H9 (cell line): Measurements from ENCODE around the gene GNA12. TPM values are rescaled to one million over a fixed set of nuclear protein-coding genes. Genes with fewer than 3 reads are reported as not detected.

Experiments
- DNase-seq: peaks from one replicate; pipeline ENCODE4 v3.0.0-alpha.2; 2017
- H2AFZ ChIP-seq: one replicate; pipeline ENCODE4 v1.6.1; 2013; ENCODE audit warnings: mild to moderate bottlenecking, low read length, control low read depth, moderate library complexity
- H2AK5ac ChIP-seq: 2 replicates; pipeline ENCODE4 v1.6.1; 2013; ENCODE audit warnings: low read length, control low read depth, mixed read lengths; ENCODE audit not compliant: insufficient read length
- H2BK120ac ChIP-seq: one replicate; pipeline ENCODE4 v1.6.1; 2013; ENCODE audit warnings: low read depth, mild to moderate bottlenecking, low read length, control low read depth, inconsistent platforms; ENCODE audit not compliant: poor library complexity, severe bottlenecking
- H2BK12ac ChIP-seq: 2 replicates; pipeline ENCODE4 v1.6.1; 2013; ENCODE audit warnings: low read length, control low read depth, mixed read lengths, low read depth; ENCODE audit not compliant: insufficient read length
- H2BK15ac ChIP-seq: 2 replicates; pipeline ENCODE4 v1.6.1; 2013; ENCODE audit warnings: low read depth, low read length, control low read depth
- H2BK20ac ChIP-seq: one replicate; pipeline ENCODE4 v1.6.1; 2013; ENCODE audit warnings: low read depth, mild to moderate bottlenecking, low read length, control low read depth, inconsistent platforms; ENCODE audit not compliant: poor library complexity, severe bottlenecking
- H2BK5ac ChIP-seq: 2 replicates; pipeline ENCODE4 v1.6.1; 2013; ENCODE audit warnings: low read length, control low read depth, mixed read lengths; ENCODE audit not compliant: insufficient read length
- H3K14ac ChIP-seq: 2 replicates; pipeline ENCODE4 v1.6.1; 2013; ENCODE audit warnings: low read length, control low read depth; ENCODE audit not compliant: insufficient read depth
- H3K18ac ChIP-seq: 2 replicates; pipeline ENCODE4 v1.6.1; 2013; ENCODE audit warnings: low read depth, mild to moderate bottlenecking, mixed read lengths, low read length, control low read depth; ENCODE audit not compliant: insufficient read length
- H3K23ac ChIP-seq: 2 replicates; pipeline ENCODE4 v1.6.1; 2013; ENCODE audit warnings: low read length, control low read depth, mixed read lengths, low read depth; ENCODE audit not compliant: insufficient read length
- H3K23me2 ChIP-seq: 2 replicates; pipeline ENCODE4 v1.6.1; 2013; ENCODE audit warnings: low read depth, mild to moderate bottlenecking, mixed read lengths, low read length, control low read depth; ENCODE audit not compliant: insufficient read length, poor library complexity, severe bottlenecking
- H3K27ac ChIP-seq: 2 replicates; pipeline ENCODE4 v1.5.1; 2013; ENCODE audit warnings: low read length, control low read depth, mixed read lengths, low read depth; ENCODE audit not compliant: insufficient read length
- H3K27me3 ChIP-seq: 2 replicates; pipeline ENCODE4 v1.6.1; 2013; ENCODE audit warnings: low read length, control low read depth, inconsistent platforms; ENCODE audit not compliant: insufficient read depth
- H3K4ac ChIP-seq: 2 replicates; pipeline ENCODE4 v1.6.1; 2013; ENCODE audit warnings: low read depth, mild to moderate bottlenecking, control low read depth, inconsistent platforms, low read length, moderate library complexity
- H3K4me1 ChIP-seq: 2 replicates; pipeline ENCODE4 v1.6.1; 2013; ENCODE audit warnings: low read length, control low read depth, inconsistent platforms; ENCODE audit not compliant: insufficient read depth
- H3K4me2 ChIP-seq: 2 replicates; pipeline ENCODE4 v1.6.1; 2013; ENCODE audit warnings: low read length, control low read depth, mixed read lengths; ENCODE audit not compliant: insufficient read length, insufficient read depth
- H3K56ac ChIP-seq: 2 replicates; pipeline ENCODE4 v1.6.1; 2013; ENCODE audit warnings: low read depth, mild to moderate bottlenecking, mixed read lengths, low read length, control low read depth; ENCODE audit not compliant: insufficient read length
- H3K79me1 ChIP-seq: 2 replicates; pipeline ENCODE4 v1.6.1; 2013; ENCODE audit warnings: low read depth, mild to moderate bottlenecking, moderate library complexity, low read length, control low read depth, inconsistent platforms; ENCODE audit not compliant: insufficient read depth, poor library complexity, severe bottlenecking
- H3K79me2 ChIP-seq: 2 replicates; pipeline ENCODE4 v1.6.1; 2013; ENCODE audit warnings: low read length, control low read depth, inconsistent platforms; ENCODE audit not compliant: insufficient read depth
- H3K9ac ChIP-seq: 2 replicates; pipeline ENCODE4 v1.6.1; 2013; ENCODE audit warnings: low read length, control low read depth, mixed read lengths; ENCODE audit not compliant: insufficient read length; ENCODE audit errors: extremely low read depth
- H3K9me3 ChIP-seq: one replicate; pipeline ENCODE4 v1.6.1; 2013; ENCODE audit warnings: low read depth, low read length, inconsistent platforms; ENCODE audit not compliant: control insufficient read depth
- H3T11ph ChIP-seq: one replicate; pipeline ENCODE4 v1.6.1; 2013; ENCODE audit warnings: mild to moderate bottlenecking, low read length, control low read depth, inconsistent platforms
- H4K20me1 ChIP-seq: one replicate; pipeline ENCODE4 v1.6.1; 2013; ENCODE audit not compliant: control insufficient read depth, insufficient read length, insufficient read depth
- H4K5ac ChIP-seq: 2 replicates; pipeline ENCODE4 v1.6.1; 2013; ENCODE audit warnings: low read depth, mild to moderate bottlenecking, mixed read lengths, low read length, control low read depth; ENCODE audit not compliant: insufficient read length
- H4K8ac ChIP-seq: replicated peaks from 2 replicates; pipeline ENCODE4 v1.6.1; 2013; ENCODE audit warnings: low read length, control low read depth, mixed read lengths, low read depth; ENCODE audit not compliant: insufficient read length
- H4K91ac ChIP-seq: 2 replicates; pipeline ENCODE4 v1.6.1; 2013; ENCODE audit warnings: low read depth, mild to moderate bottlenecking, moderate library complexity, mixed read lengths, low read length, control low read depth; ENCODE audit not compliant: insufficient read length
- H3K27ac Mint-ChIP-seq, 3 experiments: 2 replicates in 2 of 3; 3 replicates in 1 of 3; pipeline ENCODE4 v1.8.0; 2020 to 2021; ENCODE audit warnings: mixed read lengths in 3 of 3, mild to moderate bottlenecking in 1 of 3, moderate library complexity in 1 of 3
- H3K27me3 Mint-ChIP-seq: 2 replicates; pipeline ENCODE4 v1.8.0; 2021; ENCODE audit warnings: low read depth, mild to moderate bottlenecking, moderate library complexity, mixed read lengths
- H3K36me3 Mint-ChIP-seq, 3 experiments: 2 replicates in 2 of 3; 3 replicates in 1 of 3; pipeline ENCODE4 v1.8.0; 2020 to 2021; ENCODE audit warnings: low read depth in 3 of 3, mixed read lengths in 3 of 3; ENCODE audit not compliant: insufficient read depth in 1 of 3
- H3K4me1 Mint-ChIP-seq, 2 experiments: 2 replicates each; pipeline ENCODE4 v1.8.0; 2020; ENCODE audit warnings: mixed read lengths in 2 of 2
- H3K4me3 Mint-ChIP-seq, 2 experiments: 2 replicates in 1 of 2; 3 replicates in 1 of 2; pipeline ENCODE4 v1.8.0; 2020 to 2021; ENCODE audit warnings: mild to moderate bottlenecking in 2 of 2, mixed read lengths in 2 of 2, moderate library complexity in 1 of 2
- H3K9me3 Mint-ChIP-seq, 2 experiments: 2 replicates in 1 of 2; 3 replicates in 1 of 2; pipeline ENCODE4 v1.8.0; 2020; ENCODE audit warnings: mild to moderate bottlenecking in 2 of 2, mixed read lengths in 2 of 2, moderate library complexity in 1 of 2
- CTCF ChIP-seq: fragments of 200-600 bp; sonication (generic); conservative IDR thresholded peaks from 3 replicates; pipeline ENCODE4 v1.8.0; 2021; ENCODE audit warnings: antibody characterized with exemption, mild to moderate bottlenecking
- WGBS: extraction: QIAGEN DNeasy Blood & Tissue Kit; methylation state at CpG from one replicate; pipeline ENCODE4 v1.1.7; 2013; ENCODE audit warnings: missing lambda C conversion rate, low lambda C conversion rate, mixed read lengths; ENCODE audit not compliant: insufficient read length; ENCODE audit errors: extremely low coverage; 5-methylcytosine and 5-hydroxymethylcytosine counted together
- total RNA-seq: library from RNA; stranded (reverse); gene quantifications from 2 replicates; pipeline ENCODE4 v1.2.1, GENCODE V29; 2021

Gene GNA12
- total RNA-seq, 1 experiment from 2014 or later: 60.2 TPM

DNA sequence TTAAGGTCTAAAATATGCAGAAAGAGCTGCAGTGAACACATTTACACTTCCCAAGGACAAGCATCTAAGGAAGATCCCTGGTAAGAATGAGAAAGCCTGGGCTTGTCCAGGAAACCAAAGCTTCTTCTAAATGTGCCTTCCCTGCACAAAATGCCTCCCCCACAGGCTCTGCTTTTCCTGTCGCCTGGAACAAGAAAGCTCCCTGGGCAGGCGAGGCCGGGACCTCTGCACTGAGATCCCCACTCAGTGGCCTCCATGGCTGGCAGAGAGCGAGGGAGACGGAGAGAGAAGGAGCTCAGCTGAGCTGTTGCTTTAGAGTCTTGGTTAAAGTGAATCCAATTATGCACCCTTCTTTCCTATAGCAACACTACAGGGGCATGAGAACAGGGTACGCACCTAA lies 80.5 kb downstream of the GNA12 start:
- WGBS: no CpG with 5 or more reads among the region's 6 CpGs
- no peak overlapping the region for H2BK20ac ChIP-seq
- no peak overlapping the region for H3K27ac ChIP-seq
- no peak overlapping the region for H2BK120ac ChIP-seq
- H3T11ph ChIP-seq: no peak overlapping the region
- Mint-ChIP-seq H3K9me3 (no peaks in the 10 kb centered on the region), H3K4me3 (no peak overlapping the region), H3K27ac (peak overlapping the region in 1 of 3 experiments; percentile 73; a peak in 1 of 7 replicates), H3K4me1 (peaks cover 26% of the 10 kb centered on the region in 2 experiments), H3K36me3 (peaks cover 0 to 18% (median 13%) of the 10 kb centered on the region in 3 experiments; a peak in 4 of 7 replicates), H3K27me3 (peaks cover 2% of the 10 kb centered on the region; the same call in 1 of the 2 replicates)
- no peaks in the 10 kb centered on the region for H3K27me3 ChIP-seq
- H2BK5ac ChIP-seq: no peak overlapping the region
- no peaks in the 10 kb centered on the region; the same call in 1 of the 2 replicates for H3K4me1 ChIP-seq
- no peaks in the 10 kb centered on the region for H3K23me2 ChIP-seq
- H3K79me1 ChIP-seq: no peaks in the 10 kb centered on the region
- no peak overlapping the region for H3K14ac ChIP-seq
- TF ChIP-seq CTCF: no peak
- no peak overlapping the region for H4K91ac ChIP-seq
- no peaks in the 10 kb centered on the region for H3K9me3 ChIP-seq
- no peak overlapping the region for H4K5ac ChIP-seq
- H3K18ac ChIP-seq: no peak overlapping the region
- H3K23ac ChIP-seq: no peak overlapping the region
- H3K79me2 ChIP-seq: no peaks in the 10 kb centered on the region; the same call in 1 of the 2 replicates
- no peaks in the 10 kb centered on the region for H4K20me1 ChIP-seq
- no peak overlapping the region for H2BK12ac ChIP-seq
- no peak overlapping the region for H3K56ac ChIP-seq
- no peak overlapping the region for H3K9ac ChIP-seq
- no peak overlapping the region for H2AK5ac ChIP-seq
- H4K8ac ChIP-seq: no peak overlapping the region
- no peak overlapping the region for H3K4me2 ChIP-seq
- DNase-seq: no peak
- no peak overlapping the region for H2AFZ ChIP-seq
- H3K4ac ChIP-seq: no peak overlapping the region
- no peak overlapping the region for H2BK15ac ChIP-seq
